KMS-11 (cell line): ENCODE data around the gene PKHD1.

ENCODE experiments used
- H2AFZ ChIP-seq: fragments of 200-600 bp; sonication (generic); 2 replicates; pipeline ENCODE4 v1.6.1; 2016; ENCODE audit warnings: antibody characterized with exemption, mixed run types, low read depth
- H3K27ac ChIP-seq: fragments of 200-600 bp; sonication (generic); 2 replicates; pipeline ENCODE4 v1.6.1; 2016; ENCODE audit warnings: mild to moderate bottlenecking, mixed run types
- H3K27me3 ChIP-seq: fragments of 200-600 bp; sonication (generic); 2 replicates; pipeline ENCODE4 v1.6.1; 2017; ENCODE audit warnings: mild to moderate bottlenecking, low read depth, mixed run types, moderate library complexity; ENCODE audit not compliant: insufficient read depth
- H3K36me3 ChIP-seq: fragments of 200-600 bp; sonication (generic); 2 replicates; pipeline ENCODE4 v1.6.1; 2017; ENCODE audit warnings: mild to moderate bottlenecking, mixed run types; ENCODE audit not compliant: insufficient read depth
- H3K4me1 ChIP-seq: fragments of 200-600 bp; sonication (generic); 2 replicates; pipeline ENCODE4 v1.6.1; 2016; ENCODE audit warnings: mild to moderate bottlenecking, low read depth, mixed run types; ENCODE audit not compliant: poor library complexity, severe bottlenecking
- H3K4me2 ChIP-seq: fragments of 200-600 bp; sonication (generic); 2 replicates; pipeline ENCODE4 v1.7.0; 2016; ENCODE audit warnings: mild to moderate bottlenecking, mixed run types
- H3K4me3 ChIP-seq: fragments of 200-600 bp; sonication (generic); IDR thresholded peaks from 2 replicates; pipeline ENCODE4 v1.6.1; 2017; ENCODE audit warnings: low read depth, low read length, mixed read lengths; ENCODE audit not compliant: insufficient read depth
- H3K79me2 ChIP-seq: fragments of 200-600 bp; sonication (generic); 2 replicates; pipeline ENCODE4 v1.6.1; 2016; ENCODE audit warnings: low read depth, mixed run types; ENCODE audit not compliant: insufficient read depth
- H3K9ac ChIP-seq: fragments of 200-600 bp; sonication (generic); 2 replicates; pipeline ENCODE4 v1.6.1; 2016; ENCODE audit warnings: mild to moderate bottlenecking, mixed run types
- H4K20me1 ChIP-seq: fragments of 200-600 bp; sonication (generic); 2 replicates; pipeline ENCODE4 v1.6.1; 2016; ENCODE audit warnings: mild to moderate bottlenecking, mixed run types; ENCODE audit not compliant: insufficient read depth
- TF ChIP-seq, protein P1 (sequence below): fragments of 200-600 bp; sonication (generic); conservative IDR thresholded peaks from 2 replicates; pipeline ENCODE4 v1.6.1; 2017; ENCODE audit warnings: low read depth, mild to moderate bottlenecking, antibody characterized with exemption, low read length, moderate library complexity, mixed read lengths

The PKHD1 gene

DNA sequence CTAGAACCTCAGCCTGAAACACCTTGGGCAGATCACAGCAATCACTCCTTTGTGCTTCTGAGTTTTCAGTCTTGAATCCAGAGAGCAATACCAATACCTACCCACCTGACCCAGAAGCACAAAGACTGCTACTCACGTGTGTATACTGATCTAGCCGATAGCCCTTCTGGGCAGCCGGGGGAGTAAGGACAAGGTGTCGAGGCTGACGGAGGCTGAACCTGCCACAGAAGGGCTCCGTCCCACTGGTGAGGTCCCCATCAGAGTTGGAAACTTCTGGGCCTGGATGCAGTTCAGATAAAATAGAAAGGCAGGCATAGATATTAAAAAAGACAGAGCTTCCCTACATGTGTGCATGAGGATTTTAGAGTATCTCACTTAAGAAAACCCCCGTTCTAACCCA is 32.0 kb downstream of the PKHD1 start:
- no peaks in the 10 kb centered on the region for H3K4me1 ChIP-seq
- no peaks in the 10 kb centered on the region for H3K36me3 ChIP-seq
- TF ChIP-seq, protein P1, sequence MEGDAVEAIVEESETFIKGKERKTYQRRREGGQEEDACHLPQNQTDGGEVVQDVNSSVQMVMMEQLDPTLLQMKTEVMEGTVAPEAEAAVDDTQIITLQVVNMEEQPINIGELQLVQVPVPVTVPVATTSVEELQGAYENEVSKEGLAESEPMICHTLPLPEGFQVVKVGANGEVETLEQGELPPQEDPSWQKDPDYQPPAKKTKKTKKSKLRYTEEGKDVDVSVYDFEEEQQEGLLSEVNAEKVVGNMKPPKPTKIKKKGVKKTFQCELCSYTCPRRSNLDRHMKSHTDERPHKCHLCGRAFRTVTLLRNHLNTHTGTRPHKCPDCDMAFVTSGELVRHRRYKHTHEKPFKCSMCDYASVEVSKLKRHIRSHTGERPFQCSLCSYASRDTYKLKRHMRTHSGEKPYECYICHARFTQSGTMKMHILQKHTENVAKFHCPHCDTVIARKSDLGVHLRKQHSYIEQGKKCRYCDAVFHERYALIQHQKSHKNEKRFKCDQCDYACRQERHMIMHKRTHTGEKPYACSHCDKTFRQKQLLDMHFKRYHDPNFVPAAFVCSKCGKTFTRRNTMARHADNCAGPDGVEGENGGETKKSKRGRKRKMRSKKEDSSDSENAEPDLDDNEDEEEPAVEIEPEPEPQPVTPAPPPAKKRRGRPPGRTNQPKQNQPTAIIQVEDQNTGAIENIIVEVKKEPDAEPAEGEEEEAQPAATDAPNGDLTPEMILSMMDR = no peak
- no peak overlapping the region for H3K4me2 ChIP-seq
- no peaks in the 10 kb centered on the region for H3K79me2 ChIP-seq
- H2AFZ ChIP-seq = no peak overlapping the region
- no peak overlapping the region for H3K9ac ChIP-seq
- H3K27ac ChIP-seq = no peak overlapping the region
- no peaks in the 10 kb centered on the region for H3K27me3 ChIP-seq
- no peaks in the 10 kb centered on the region for H4K20me1 ChIP-seq
- no peak overlapping the region for H3K4me3 ChIP-seq

- Histone ChIP-seq H3K79me2 (no peaks in the 10 kb centered on the region), H4K20me1 (no peaks in the 10 kb centered on the region), H3K9ac (no peak overlapping the region), H3K4me3 (no peak overlapping the region), H3K27ac (no peak overlapping the region), H2AFZ (no peak overlapping the region), H3K36me3 (no peaks in the 10 kb centered on the region), H3K4me1 (no peaks in the 10 kb centered on the region), H3K4me2 (no peak overlapping the region), H3K27me3 (no peaks in the 10 kb centered on the region)
- TF ChIP-seq, protein P1 = no peak
Observed at GRCh38 chr6:52053038-52053695, 34.2 kb downstream of the PKHD1 start.

GRCh38 chr6:52050051-52050405 is 37.4 kb downstream of the PKHD1 start:
- TF ChIP-seq, protein P1 = no peak
- H3K27me3 ChIP-seq = no peaks in the 10 kb centered on the region
- H3K4me2 ChIP-seq = no peak overlapping the region
- H3K9ac ChIP-seq = no peak overlapping the region
- no peak overlapping the region for H2AFZ ChIP-seq
- no peak overlapping the region for H3K27ac ChIP-seq
- no peaks in the 10 kb centered on the region for H3K79me2 ChIP-seq
- H3K4me1 ChIP-seq = no peaks in the 10 kb centered on the region
- no peaks in the 10 kb centered on the region for H3K36me3 ChIP-seq
- H3K4me3 ChIP-seq = no peak overlapping the region
- no peaks in the 10 kb centered on the region for H4K20me1 ChIP-seq

DNA sequence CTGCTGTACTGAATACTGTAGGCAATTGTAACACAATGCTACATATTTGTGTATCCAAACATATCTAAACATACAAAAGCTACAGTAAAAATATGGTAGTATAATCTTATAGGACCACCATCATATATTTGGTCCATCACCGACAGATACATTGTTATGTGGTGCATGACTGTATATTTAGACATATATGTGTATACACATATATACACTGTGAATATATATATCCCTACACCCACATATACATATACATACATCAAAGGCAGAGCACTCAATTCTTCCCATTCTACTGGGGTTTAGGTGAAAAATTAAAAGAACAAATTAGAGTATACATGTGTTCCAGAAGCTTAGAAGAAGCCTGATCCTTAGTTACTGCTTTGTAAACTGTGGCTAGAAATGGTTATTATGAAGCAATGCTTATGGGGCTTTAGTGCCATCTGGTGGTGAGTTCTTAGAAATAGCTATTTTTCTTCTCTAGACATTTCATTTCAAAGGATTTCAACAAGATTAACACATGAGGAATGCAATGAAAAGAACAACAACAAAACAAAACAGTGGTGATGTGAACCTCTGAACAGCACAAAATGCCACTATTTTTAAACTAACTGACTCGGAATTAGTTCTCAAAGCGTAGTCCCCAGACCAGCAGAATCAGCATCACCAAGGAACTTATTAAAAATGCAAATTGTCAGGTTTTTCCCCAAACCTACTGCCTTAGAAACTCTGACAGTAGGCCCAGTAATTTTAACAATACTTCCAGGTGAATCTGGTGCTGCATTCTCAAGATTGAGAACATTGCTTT is 38.0 kb downstream of the PKHD1 start:
- Histone ChIP-seq H3K79me2 (no peaks in the 10 kb centered on the region), H3K9ac (no peak overlapping the region), H2AFZ (no peak overlapping the region), H3K36me3 (no peaks in the 10 kb centered on the region), H3K4me3 (no peak overlapping the region), H3K27me3 (no peaks in the 10 kb centered on the region), H3K27ac (no peak overlapping the region), H3K4me1 (no peaks in the 10 kb centered on the region), H3K4me2 (no peak overlapping the region), H4K20me1 (no peaks in the 10 kb centered on the region)
- TF ChIP-seq, protein P1 = peak; percentile 71
